HepG2 (cell line): ENCODE measurements around the gene DYNC1LI1. TPM values are rescaled to one million over a fixed set of nuclear protein-coding genes. Genes with fewer than 3 reads are reported as not detected.

Experiments used
- AHR ChIP-seq: IDR thresholded peaks from 2 replicates; pipeline ENCODE4 v1.6.1; 2018; ENCODE audit warnings: missing genetic modification reagents, missing compliant biosample characterization
- EP300 ChIP-seq, 3 experiments: sonication (generic) in 1 of 3; formaldehyde crosslinking in 1 of 3; IDR thresholded peaks; 2 replicates each; pipeline versions ENCODE4 v1.5.1 to v1.6.1; 2011 to 2020; ENCODE audit warnings: low read depth in 2 of 3, low read length in 2 of 3, borderline replicate concordance in 1 of 3, improper control_type of control experiment in 1 of 3, mild to moderate bottlenecking in 1 of 3, missing genetic modification reagents in 1 of 3, moderate library complexity in 1 of 3
- FOXO1 ChIP-seq: sonication (generic); formaldehyde crosslinking; IDR thresholded peaks from 2 replicates; pipeline ENCODE4 v1.4.0; 2020; ENCODE audit warnings: missing genetic modification reagents
- HIVEP1 ChIP-seq: sonication (generic); formaldehyde crosslinking; IDR thresholded peaks from 2 replicates; pipeline ENCODE4 v1.4.0; 2020; ENCODE audit warnings: mild to moderate bottlenecking, missing genetic modification reagents
- JUNB ChIP-seq: sonication (generic); formaldehyde crosslinking; IDR thresholded peaks from 2 replicates; pipeline ENCODE4 v1.8.0; 2022; ENCODE audit warnings: missing genetic modification reagents, mild to moderate bottlenecking, borderline replicate concordance
- KAT8 ChIP-seq: IDR thresholded peaks from 2 replicates; pipeline ENCODE4 v1.6.1; 2016; ENCODE audit warnings: missing genetic modification reagents, missing compliant biosample characterization
- MATR3 ChIP-seq: sonication (generic); formaldehyde crosslinking; IDR thresholded peaks from 2 replicates; pipeline ENCODE4 v1.4.0; 2020; ENCODE audit warnings: missing genetic modification reagents
- MED1 ChIP-seq: sonication (generic); formaldehyde crosslinking; IDR thresholded peaks from 2 replicates; pipeline ENCODE4 v1.4.0; 2020; ENCODE audit warnings: missing genetic modification reagents
- MYNN ChIP-seq: sonication (generic); formaldehyde crosslinking; IDR thresholded peaks from 2 replicates; pipeline ENCODE4 v1.4.0; 2020; ENCODE audit warnings: mild to moderate bottlenecking, low read depth, missing genetic modification reagents
- PLRG1 ChIP-seq: fragments of 450-650 bp; conservative IDR thresholded peaks from 2 replicates; pipeline ENCODE4 v1.6.1; 2016
- RBAK ChIP-seq: sonication (generic); formaldehyde crosslinking; IDR thresholded peaks from 2 replicates; pipeline ENCODE4 v1.5.1; 2020; ENCODE audit warnings: mild to moderate bottlenecking, missing genetic modification reagents
- SIX1 ChIP-seq: sonication (generic); formaldehyde crosslinking; IDR thresholded peaks from 2 replicates; pipeline ENCODE4 v1.4.0; 2020; ENCODE audit warnings: missing genetic modification reagents, borderline replicate concordance
- SMARCC2 ChIP-seq: fragments of 450-650 bp; IDR thresholded peaks from 2 replicates; pipeline ENCODE4 v1.6.1; 2017; ENCODE audit warnings: antibody characterized with exemption, mild to moderate bottlenecking
- SMC3 ChIP-seq: IDR thresholded peaks from 2 replicates; pipeline ENCODE4 v1.6.1; 2011; ENCODE audit warnings: low read length, improper control_type of control experiment
- ZBTB7A ChIP-seq: sonication (generic); formaldehyde crosslinking; IDR thresholded peaks from 2 replicates; pipeline ENCODE4 v1.8.0; 2022; ENCODE audit warnings: mild to moderate bottlenecking, missing genetic modification reagents
- ZNF782 ChIP-seq: sonication (generic); formaldehyde crosslinking; IDR thresholded peaks from 2 replicates; pipeline ENCODE4 v1.4.0; 2020; ENCODE audit warnings: missing genetic modification reagents, mild to moderate bottlenecking, borderline replicate concordance
- polyA plus RNA-seq, 8 experiments: library from polyadenylated mRNA; depleted of rRNA in 3 of 8; stranded (reverse) in 7 of 8; unstranded in 1 of 8; fragments of >200 nt; fragmentation: Illumina TruSeq in 4 of 8; extraction: Trizol in 4 of 8; gene quantifications; 2 replicates each; pipeline versions ENCODE4 v1.2.1 to v1.2.3, GENCODE V29; 2011 to 2016; ENCODE audit warnings: low read depth in 4 of 8, missing spikeins in 1 of 8, mixed read lengths in 1 of 8; ENCODE audit not compliant: insufficient read depth in 1 of 8
- total RNA-seq, 5 experiments: library from RNA; depleted of rRNA; stranded (reverse); fragments of >200 nt; fragmentation: Illumina TruSeq; extraction: Trizol; gene quantifications; 2 replicates each; pipeline ENCODE4 v1.2.3, GENCODE V29; 2016; ENCODE audit warnings: low read depth in 1 of 5
- TF ChIP-seq, protein P1 (sequence below): sonication (generic); formaldehyde crosslinking; IDR thresholded peaks from one replicate; pipeline ENCODE4 v1.5.1; 2020; ENCODE audit warnings: mild to moderate bottlenecking, missing genetic modification reagents; ENCODE audit errors: not compliant biosample characterization
- TF ChIP-seq, protein P2 (sequence below): sonication (generic); formaldehyde crosslinking; IDR thresholded peaks from 2 replicates; pipeline ENCODE4 v1.8.0; 2022; ENCODE audit warnings: mild to moderate bottlenecking, missing genetic modification reagents
- TF ChIP-seq, protein P3 (sequence below): sonication (generic); formaldehyde crosslinking; IDR thresholded peaks from 2 replicates; pipeline ENCODE4 v1.8.0; 2022; ENCODE audit warnings: low read depth, missing genetic modification reagents

The DYNC1LI1 gene
- total and polyA plus RNA-seq, 2 of the 13 experiments (the other 11 are each of a cell fraction or from before 2014, with no cell fraction given): 13.4 to 37.1 TPM

DNA sequence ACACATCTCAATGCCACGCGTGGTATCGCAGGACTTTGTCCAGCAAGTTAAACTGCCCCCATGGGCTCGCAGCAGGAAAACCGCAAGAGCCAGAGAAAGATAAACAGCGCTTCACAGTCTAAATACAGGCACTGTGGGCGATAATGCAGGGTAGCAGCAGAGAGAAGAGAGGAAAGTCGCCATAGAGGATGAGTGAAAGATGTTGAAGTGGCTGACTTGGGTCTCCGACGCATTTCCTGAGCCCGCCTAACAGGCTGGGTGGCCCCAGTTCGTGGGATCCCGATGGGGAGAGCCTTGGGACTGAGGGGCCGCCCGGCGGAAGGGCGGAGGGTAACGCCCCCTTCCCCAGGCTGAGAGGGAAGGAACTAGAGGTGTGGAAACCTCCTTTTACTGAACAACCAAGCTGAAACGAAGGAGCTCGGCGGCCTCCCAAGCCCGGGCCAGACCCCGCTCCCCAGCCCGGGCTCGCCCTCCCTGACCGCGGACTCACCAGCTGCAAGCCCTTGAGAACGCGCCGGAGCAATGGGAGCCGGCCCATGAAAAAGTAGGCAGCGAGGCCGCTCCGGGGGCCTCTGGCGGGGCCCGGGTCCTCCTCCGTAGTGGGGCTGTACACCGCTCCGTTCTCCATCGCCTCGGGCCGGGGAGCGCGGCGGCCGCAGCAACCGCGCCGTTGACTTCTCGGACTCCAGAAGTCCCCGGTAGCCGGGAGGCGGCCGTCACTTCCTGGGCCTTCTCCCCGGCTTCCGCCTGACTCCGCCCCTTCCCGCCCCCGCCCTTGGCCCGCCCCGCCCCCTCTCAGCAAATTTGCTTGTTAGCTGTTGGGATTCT, 68.3 kb downstream of the DYNC1LI1 start, which contains the start of gene CMTM6 (continued):
- TF ChIP-seq AHR (0 out of 2 replicates have a peak, but pooled peaks have one; percentile 50), HIVEP1 (0 out of 2 replicates have a peak, but pooled peaks have one; percentile 28), SMARCC2 (no peak), SMC3 (no peak), PLRG1 (no peak), MED1 (CRISPR knock-in tag) (no peak), FOXO1 (CRISPR knock-in tag) (0 out of 2 replicates have a peak, but pooled peaks have one; percentile 22), MATR3 (CRISPR knock-in tag) (no peak), KAT8 (peak; percentile 71; the same call in 1 of the 2 replicates), ZNF782 (peak; percentile 36; the same call in 1 of the 2 replicates), ZBTB7A (no peak), EP300 (IDR thresholded peaks at IDR 0.05; ENCODE audit: low read depth in 2 of 2, low read length in 2 of 2) (no peak), EP300 (CRISPR knock-in tag; IDR thresholded peaks at IDR 0.05; ENCODE audit: borderline replicate concordance) (no peak), RBAK (CRISPR knock-in tag) (no peak), JUNB (CRISPR knock-in tag) (no peak), MYNN (CRISPR knock-in tag) (no peak), SIX1 (CRISPR knock-in tag) (no peak)
- TF ChIP-seq, protein P1, sequence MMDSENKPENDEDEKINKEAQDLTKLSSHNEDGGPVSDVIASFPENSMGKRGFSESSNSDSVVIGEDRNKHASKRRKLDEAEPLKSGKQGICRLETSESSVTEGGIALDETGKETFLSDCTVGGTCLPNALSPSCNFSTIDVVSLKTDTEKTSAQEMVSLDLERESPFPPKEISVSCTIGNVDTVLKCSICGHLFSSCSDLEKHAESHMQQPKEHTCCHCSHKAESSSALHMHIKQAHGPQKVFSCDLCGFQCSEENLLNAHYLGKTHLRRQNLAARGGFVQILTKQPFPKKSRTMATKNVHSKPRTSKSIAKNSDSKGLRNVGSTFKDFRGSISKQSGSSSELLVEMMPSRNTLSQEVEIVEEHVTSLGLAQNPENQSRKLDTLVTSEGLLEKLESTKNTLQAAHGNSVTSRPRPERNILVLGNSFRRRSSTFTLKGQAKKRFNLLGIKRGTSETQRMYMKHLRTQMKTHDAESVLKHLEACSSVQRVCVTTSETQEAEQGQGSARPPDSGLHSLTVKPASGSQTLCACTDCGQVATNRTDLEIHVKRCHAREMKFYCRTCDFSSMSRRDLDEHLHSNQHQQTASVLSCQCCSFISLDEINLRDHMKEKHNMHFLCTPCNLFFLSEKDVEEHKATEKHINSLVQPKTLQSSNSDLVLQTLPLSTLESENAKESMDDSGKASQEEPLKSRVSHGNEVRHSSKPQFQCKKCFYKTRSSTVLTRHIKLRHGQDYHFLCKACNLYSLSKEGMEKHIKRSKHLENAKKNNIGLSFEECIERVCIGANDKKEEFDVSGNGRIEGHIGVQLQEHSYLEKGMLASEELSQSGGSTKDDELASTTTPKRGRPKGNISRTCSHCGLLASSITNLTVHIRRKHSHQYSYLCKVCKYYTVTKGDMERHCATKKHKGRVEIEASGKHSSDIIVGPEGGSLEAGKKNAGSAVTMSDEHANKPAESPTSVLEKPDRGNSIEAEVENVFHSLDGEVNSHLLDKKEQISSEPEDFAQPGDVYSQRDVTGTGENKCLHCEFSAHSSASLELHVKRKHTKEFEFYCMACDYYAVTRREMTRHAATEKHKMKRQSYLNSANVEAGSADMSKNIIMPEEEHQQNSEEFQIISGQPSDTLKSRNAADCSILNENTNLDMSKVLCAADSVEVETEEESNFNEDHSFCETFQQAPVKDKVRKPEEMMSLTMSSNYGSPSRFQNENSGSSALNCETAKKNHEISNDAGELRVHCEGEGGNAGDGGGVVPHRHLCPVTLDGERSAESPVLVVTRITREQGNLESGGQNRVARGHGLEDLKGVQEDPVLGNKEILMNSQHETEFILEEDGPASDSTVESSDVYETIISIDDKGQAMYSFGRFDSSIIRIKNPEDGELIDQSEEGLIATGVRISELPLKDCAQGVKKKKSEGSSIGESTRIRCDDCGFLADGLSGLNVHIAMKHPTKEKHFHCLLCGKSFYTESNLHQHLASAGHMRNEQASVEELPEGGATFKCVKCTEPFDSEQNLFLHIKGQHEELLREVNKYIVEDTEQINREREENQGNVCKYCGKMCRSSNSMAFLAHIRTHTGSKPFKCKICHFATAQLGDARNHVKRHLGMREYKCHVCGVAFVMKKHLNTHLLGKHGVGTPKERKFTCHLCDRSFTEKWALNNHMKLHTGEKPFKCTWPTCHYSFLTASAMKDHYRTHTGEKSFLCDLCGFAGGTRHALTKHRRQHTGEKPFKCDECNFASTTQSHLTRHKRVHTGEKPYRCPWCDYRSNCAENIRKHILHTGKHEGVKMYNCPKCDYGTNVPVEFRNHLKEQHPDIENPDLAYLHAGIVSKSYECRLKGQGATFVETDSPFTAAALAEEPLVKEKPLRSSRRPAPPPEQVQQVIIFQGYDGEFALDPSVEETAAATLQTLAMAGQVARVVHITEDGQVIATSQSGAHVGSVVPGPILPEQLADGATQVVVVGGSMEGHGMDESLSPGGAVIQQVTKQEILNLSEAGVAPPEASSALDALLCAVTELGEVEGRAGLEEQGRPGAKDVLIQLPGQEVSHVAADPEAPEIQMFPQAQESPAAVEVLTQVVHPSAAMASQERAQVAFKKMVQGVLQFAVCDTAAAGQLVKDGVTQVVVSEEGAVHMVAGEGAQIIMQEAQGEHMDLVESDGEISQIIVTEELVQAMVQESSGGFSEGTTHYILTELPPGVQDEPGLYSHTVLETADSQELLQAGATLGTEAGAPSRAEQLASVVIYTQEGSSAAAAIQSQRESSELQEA (CRISPR knock-in tag): peak; percentile 49
- TF ChIP-seq, protein P2, sequence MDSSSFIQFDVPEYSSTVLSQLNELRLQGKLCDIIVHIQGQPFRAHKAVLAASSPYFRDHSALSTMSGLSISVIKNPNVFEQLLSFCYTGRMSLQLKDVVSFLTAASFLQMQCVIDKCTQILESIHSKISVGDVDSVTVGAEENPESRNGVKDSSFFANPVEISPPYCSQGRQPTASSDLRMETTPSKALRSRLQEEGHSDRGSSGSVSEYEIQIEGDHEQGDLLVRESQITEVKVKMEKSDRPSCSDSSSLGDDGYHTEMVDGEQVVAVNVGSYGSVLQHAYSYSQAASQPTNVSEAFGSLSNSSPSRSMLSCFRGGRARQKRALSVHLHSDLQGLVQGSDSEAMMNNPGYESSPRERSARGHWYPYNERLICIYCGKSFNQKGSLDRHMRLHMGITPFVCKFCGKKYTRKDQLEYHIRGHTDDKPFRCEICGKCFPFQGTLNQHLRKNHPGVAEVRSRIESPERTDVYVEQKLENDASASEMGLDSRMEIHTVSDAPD (CRISPR knock-in tag): no peak
- TF ChIP-seq, protein P3, sequence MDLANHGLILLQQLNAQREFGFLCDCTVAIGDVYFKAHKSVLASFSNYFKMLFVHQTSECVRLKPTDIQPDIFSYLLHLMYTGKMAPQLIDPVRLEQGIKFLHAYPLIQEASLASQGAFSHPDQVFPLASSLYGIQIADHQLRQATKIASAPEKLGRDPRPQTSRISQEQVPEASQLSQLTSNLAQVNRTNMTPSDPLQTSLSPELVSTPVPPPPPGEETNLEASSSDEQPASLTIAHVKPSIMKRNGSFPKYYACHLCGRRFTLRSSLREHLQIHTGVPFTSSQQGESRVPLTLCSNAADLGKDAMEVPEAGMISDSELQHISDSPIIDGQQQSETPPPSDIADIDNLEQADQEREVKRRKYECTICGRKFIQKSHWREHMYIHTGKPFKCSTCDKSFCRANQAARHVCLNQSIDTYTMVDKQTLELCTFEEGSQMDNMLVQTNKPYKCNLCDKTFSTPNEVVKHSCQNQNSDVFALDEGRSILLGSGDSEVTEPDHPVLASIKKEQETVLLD: no peak
